Caco-2 (cell line): ENCODE results near the gene CYP2D6. TPM values are rescaled to one million over a fixed set of nuclear protein-coding genes. Genes with fewer than 3 reads are reported as not detected.
A peak's percentile ranks its signal among the peaks of the same experiment; 100 is the strongest.

Experiments
- BruUV-seq: library from RNA; stranded (reverse); fragments of 400-500 nt; replicated peaks from 2 replicates; lab custom pipeline; 2021; lab: Mats Ljungman, UMichigan
- CTCF ChIA-PET: fragments of 300-600 bp; sonication (Branson Sonifier 250); formaldehyde crosslinking; loops from one replicate; lab custom pipeline; 2022; ENCODE audit warnings: antibody characterized with exemption; lab: Charles Lee
- POLR2A ChIA-PET: fragments of 300-600 bp; sonication (Branson Sonifier 250); formaldehyde crosslinking; loops from one replicate; lab custom pipeline; 2022; ENCODE audit warnings: antibody characterized with exemption; lab: Charles Lee
- DNase-seq, 2 experiments: peaks; one replicate each; pipeline versions ENCODE4 v3.0.0 to v3.0.0-alpha.2; 2020 to 2022
- H3K27me3 ChIP-seq: replicated peaks from 2 replicates; pipeline ENCODE4 v1.6.0; 2011; ENCODE audit warnings: low read length; ENCODE audit not compliant: control insufficient read depth, insufficient read depth
- H3K36me3 ChIP-seq: 2 replicates; pipeline ENCODE4 v1.5.1; 2011; ENCODE audit warnings: low read length; ENCODE audit not compliant: control insufficient read depth, insufficient read depth
- H3K4me1 ChIP-seq: fragments of 250-450 bp; sonication (Bioruptor Pico); 2 replicates; pipeline ENCODE4 v1.5.1; 2020; ENCODE audit warnings: mild to moderate bottlenecking
- H3K4me3 ChIP-seq: 2 replicates; pipeline ENCODE4 v1.5.1; 2011; ENCODE audit warnings: low read depth, mild to moderate bottlenecking, control low read depth, low read length
- H3K9me3 ChIP-seq: fragments of 250-450 bp; sonication (Bioruptor Pico); 2 replicates; pipeline ENCODE4 v1.5.1; 2020; ENCODE audit warnings: mild to moderate bottlenecking, moderate library complexity
- H3K27ac Mint-ChIP-seq: one replicate; pipeline ENCODE4 v1.8.0; 2022; ENCODE audit warnings: mixed read lengths; ENCODE audit not compliant: unreplicated experiment
- H3K27me3 Mint-ChIP-seq: one replicate; pipeline ENCODE4 v1.8.0; 2022; ENCODE audit warnings: mixed read lengths; ENCODE audit not compliant: insufficient read depth, unreplicated experiment
- H3K36me3 Mint-ChIP-seq: one replicate; pipeline ENCODE4 v1.8.0; 2022; ENCODE audit warnings: mild to moderate bottlenecking, mixed read lengths; ENCODE audit not compliant: insufficient read depth, unreplicated experiment
- H3K4me1 Mint-ChIP-seq: one replicate; pipeline ENCODE4 v1.8.0; 2022; ENCODE audit warnings: low read depth, mixed read lengths; ENCODE audit not compliant: unreplicated experiment
- H3K4me3 Mint-ChIP-seq: one replicate; pipeline ENCODE4 v1.8.0; 2022; ENCODE audit warnings: mild to moderate bottlenecking, moderate library complexity, mixed read lengths; ENCODE audit not compliant: unreplicated experiment
- H3K9me3 Mint-ChIP-seq: one replicate; pipeline ENCODE4 v1.8.0; 2022; ENCODE audit warnings: mixed read lengths; ENCODE audit not compliant: unreplicated experiment
- CTCF ChIP-seq, 2 experiments: fragments of 200-600 bp in 1 of 2; IDR thresholded peaks; 1 replicate in 1 of 2; 2 replicates in 1 of 2; pipeline versions ENCODE4 v1.5.1 to v1.8.0; 2011 to 2022; ENCODE audit warnings: antibody characterized with exemption in 1 of 2, control low read depth in 1 of 2, inconsistent platforms in 1 of 2, low read depth in 1 of 2, low read length in 1 of 2, mild to moderate bottlenecking in 1 of 2, moderate library complexity in 1 of 2; ENCODE audit not compliant: insufficient read depth in 1 of 2, severe bottlenecking in 1 of 2, unreplicated experiment in 1 of 2
- intact Hi-C: fragments of 100-400 bp; cut with micrococcal nuclease; formaldehyde crosslinking; loops from one replicate; pipeline ENCODE4 v1.10.0; 2022; ENCODE audit not compliant: unreplicated experiment
- total RNA-seq: library from RNA; stranded (reverse); gene quantifications from 2 replicates; pipeline ENCODE4 v1.2.3, GENCODE V29; 2022

CYP2D6 gene
- total RNA-seq, 1 experiment from 2014 or later, result 1.7 TPM

- Mint-ChIP-seq H3K36me3 (peaks cover 49% of the 10 kb centered on the region), H3K27me3 (no peaks in the 10 kb centered on the region), H3K9me3 (no peaks in the 10 kb centered on the region), H3K4me1 (no peaks in the 10 kb centered on the region), H3K27ac (no peak overlapping the region), H3K4me3 (no peak overlapping the region)
- DNase-seq, result no peak
- no peak for TF ChIP-seq CTCF (IDR thresholded peaks at IDR 0.05; ENCODE audit: insufficient read depth in 1 of 2, low read depth in 1 of 2, low read length in 1 of 2, severe bottlenecking in 1 of 2, unreplicated experiment in 1 of 2)
- H3K27me3 ChIP-seq, result no peaks in the 10 kb centered on the region
- intact Hi-C loops, result no loop called here
- H3K9me3 ChIP-seq, result no peaks in the 10 kb centered on the region
- no peaks in the 10 kb centered on the region for H3K4me1 ChIP-seq
- no TSS peak for BruUV-seq
- no peak overlapping the region for H3K4me3 ChIP-seq
- POLR2A ChIA-PET, result no interaction called here
- CTCF ChIA-PET, result no interaction called here
- no peaks in the 10 kb centered on the region; the same call in 1 of the 2 replicates for H3K36me3 ChIP-seq
These were observed 25.5 kb upstream of the CYP2D6 start for GRCh38 chr22:42156121-42156520.

GRCh38 chr22:42155053-42155543 lies 24.5 kb upstream of the CYP2D6 start:
- BruUV-seq, result no TSS peak
- no peak for TF ChIP-seq CTCF (IDR thresholded peaks at IDR 0.05; ENCODE audit: insufficient read depth in 1 of 2, low read depth in 1 of 2, low read length in 1 of 2, severe bottlenecking in 1 of 2, unreplicated experiment in 1 of 2)
- H3K27ac Mint-ChIP-seq, result no peak overlapping the region

GRCh38 chr22:42154293-42155052 lies 23.9 kb upstream of the CYP2D6 start:
- no peak for TF ChIP-seq CTCF (IDR thresholded peaks at IDR 0.05; ENCODE audit: insufficient read depth in 1 of 2, low read depth in 1 of 2, low read length in 1 of 2, severe bottlenecking in 1 of 2, unreplicated experiment in 1 of 2)
- H3K4me1 ChIP-seq, result no peaks in the 10 kb centered on the region
- Mint-ChIP-seq H3K27ac (no peak overlapping the region), H3K4me3 (peak overlapping the region; percentile 10), H3K9me3 (no peaks in the 10 kb centered on the region), H3K27me3 (no peaks in the 10 kb centered on the region), H3K4me1 (no peaks in the 10 kb centered on the region), H3K36me3 (peaks cover 51% of the 10 kb centered on the region)
- H3K9me3 ChIP-seq, result no peaks in the 10 kb centered on the region
- BruUV-seq, result no TSS peak
- H3K27me3 ChIP-seq, result no peaks in the 10 kb centered on the region
- no peak for DNase-seq
- ChIA-PET POLR2A (no interaction called here), CTCF (no interaction called here)
- H3K4me3 ChIP-seq, result no peak overlapping the region
- intact Hi-C loops, result no loop called here
- no peaks in the 10 kb centered on the region; the same call in 1 of the 2 replicates for H3K36me3 ChIP-seq

More at GRCh38 chr22:42155053-42155543, 24.5 kb upstream of the CYP2D6 start:
- no peak for DNase-seq
- Histone ChIP-seq H3K4me3 (no peak overlapping the region), H3K9me3 (no peaks in the 10 kb centered on the region), H3K27me3 (no peaks in the 10 kb centered on the region), H3K36me3 (no peaks in the 10 kb centered on the region; the same call in 1 of the 2 replicates), H3K4me1 (no peaks in the 10 kb centered on the region)
- Mint-ChIP-seq H3K9me3 (no peaks in the 10 kb centered on the region), H3K4me3 (no peak overlapping the region), H3K36me3 (peaks cover 49% of the 10 kb centered on the region), H3K4me1 (no peaks in the 10 kb centered on the region), H3K27me3 (no peaks in the 10 kb centered on the region)
- intact Hi-C loops, result no loop called here
- ChIA-PET POLR2A (no interaction called here), CTCF (no interaction called here)
